IPS-15b (cell line): ENCODE data around the gene MYLK2.
A peak's percentile ranks its signal among the peaks of the same experiment; 100 is the strongest.
"Not testable (repeated sequence)": the region's sequence is repeated elsewhere in the genome, so short reads cannot be mapped to it uniquely, and the experiment has no call there.

Source experiments
- H3K27me3 ChIP-seq: one replicate; pipeline ENCODE4 v1.6.1; 2013; ENCODE audit warnings: low read length; ENCODE audit not compliant: control insufficient read depth, insufficient read depth
- H3K36me3 ChIP-seq: one replicate; pipeline ENCODE4 v1.6.1; 2013; ENCODE audit warnings: low read length; ENCODE audit not compliant: control insufficient read depth, insufficient read depth
- H3K4me1 ChIP-seq: one replicate; pipeline ENCODE4 v1.6.1; 2013; ENCODE audit warnings: mild to moderate bottlenecking, low read length; ENCODE audit not compliant: control insufficient read depth, insufficient read depth
- H3K4me3 ChIP-seq: one replicate; pipeline ENCODE4 v1.5.1; 2013; ENCODE audit warnings: low read depth, low read length
- H3K9ac ChIP-seq: one replicate; pipeline ENCODE4 v1.6.1; 2013; ENCODE audit warnings: low read depth, mild to moderate bottlenecking, low read length
- H3K9me3 ChIP-seq: one replicate; pipeline ENCODE4 v1.6.1; 2013; ENCODE audit warnings: mild to moderate bottlenecking, low read length; ENCODE audit not compliant: control insufficient read depth, insufficient read depth

MYLK2 gene

GRCh38 chr20:31803552-31804291 is 15.4 kb upstream of the MYLK2 start:
- no peaks in the 10 kb centered on the region for H3K9me3 ChIP-seq
- no peak overlapping the region for H3K9ac ChIP-seq
- no peaks in the 10 kb centered on the region for H3K4me1 ChIP-seq
- no peaks in the 10 kb centered on the region for H3K27me3 ChIP-seq
- no peak overlapping the region for H3K4me3 ChIP-seq
- peaks cover 25% of the 10 kb centered on the region for H3K36me3 ChIP-seq

DNA sequence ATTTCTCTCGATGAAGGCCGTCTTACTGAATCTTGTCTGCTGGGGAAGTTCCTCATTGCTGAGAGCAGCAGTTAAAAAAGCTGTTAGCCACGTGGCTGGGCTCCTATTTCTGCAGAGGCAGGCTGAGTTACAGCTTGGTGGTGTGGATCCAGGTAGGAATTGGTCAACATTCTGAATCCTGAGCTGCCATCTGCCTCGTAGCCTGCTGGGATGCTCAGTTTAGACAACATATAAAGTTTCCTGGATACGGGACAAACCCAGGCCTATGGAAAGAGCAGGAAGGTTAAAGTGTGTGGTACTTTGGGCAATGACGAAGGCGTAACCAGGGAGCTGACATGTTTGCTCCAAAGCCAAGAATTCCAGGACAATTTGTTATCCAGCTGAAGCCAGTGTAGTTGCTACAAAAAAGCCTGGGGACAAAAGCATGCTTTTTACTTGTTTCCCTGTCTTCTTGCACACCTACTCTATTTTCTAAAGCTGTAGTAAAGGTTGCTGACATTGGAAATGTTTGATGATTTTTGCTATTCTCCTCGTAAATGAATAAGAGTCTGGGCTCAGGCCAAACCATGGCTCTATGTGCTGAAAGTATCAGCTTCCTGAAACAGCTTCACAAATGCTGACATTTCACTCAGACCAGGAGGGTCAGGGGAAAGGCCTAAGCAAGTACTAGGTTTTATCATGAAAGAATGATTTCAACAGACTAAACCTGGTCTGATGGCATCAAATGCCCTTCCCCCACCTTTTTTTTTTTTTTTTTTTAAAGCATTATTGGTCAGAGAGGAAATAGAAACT is 12.4 kb upstream of the MYLK2 start:
- Histone ChIP-seq H3K9ac (no peak overlapping the region), H3K4me1 (no peaks in the 10 kb centered on the region), H3K9me3 (no peaks in the 10 kb centered on the region), H3K4me3 (no peak overlapping the region), H3K36me3 (peaks cover 8% of the 10 kb centered on the region), H3K27me3 (no peaks in the 10 kb centered on the region)

DNA sequence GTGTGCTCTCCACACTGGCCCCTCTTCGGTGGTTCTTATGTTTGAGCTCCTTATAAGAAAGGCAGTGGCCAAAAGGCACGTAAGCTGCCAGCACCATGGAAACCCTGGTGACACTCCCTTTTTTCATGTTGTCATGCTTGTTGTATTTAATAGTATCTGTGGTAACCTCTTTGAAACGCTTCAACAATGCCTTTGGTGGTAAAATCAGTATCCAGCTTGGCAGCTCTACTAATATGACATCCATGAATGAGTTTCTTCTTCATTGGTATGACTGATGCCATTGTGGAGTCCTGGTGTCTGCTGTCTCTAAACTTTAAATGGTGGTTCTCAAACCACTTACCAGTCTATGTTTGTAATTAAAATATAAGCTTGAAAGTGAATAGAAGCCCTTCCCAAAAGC is 10.7 kb upstream of the MYLK2 start:
- Histone ChIP-seq H3K9me3 (no peaks in the 10 kb centered on the region), H3K4me1 (no peaks in the 10 kb centered on the region), H3K27me3 (no peaks in the 10 kb centered on the region), H3K9ac (no peak overlapping the region), H3K36me3 (peaks cover 5% of the 10 kb centered on the region), H3K4me3 (no peak overlapping the region)

DNA sequence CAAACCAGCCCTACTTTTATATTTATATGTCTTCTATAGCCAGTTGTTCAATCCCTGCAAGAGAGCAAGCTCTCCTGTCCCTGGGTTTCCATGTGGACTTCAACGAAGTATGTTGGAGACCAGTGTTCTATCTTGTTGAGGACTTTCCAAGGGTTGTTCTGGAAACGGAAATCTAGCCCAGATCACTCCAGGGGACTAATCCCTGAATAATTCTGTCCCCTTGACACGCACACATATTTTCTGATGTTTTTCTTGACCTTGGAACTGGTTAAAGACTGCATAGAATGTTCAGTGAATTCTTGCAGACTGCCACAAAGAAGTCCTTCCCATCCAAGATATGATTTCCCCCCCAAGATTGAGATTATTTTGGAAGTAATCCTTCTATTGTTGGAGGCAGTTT is 9.5 kb upstream of the MYLK2 start:
- Histone ChIP-seq H3K9ac (no peak overlapping the region), H3K4me1 (no peaks in the 10 kb centered on the region), H3K36me3 (no peaks in the 10 kb centered on the region), H3K27me3 (no peaks in the 10 kb centered on the region), H3K4me3 (no peak overlapping the region), H3K9me3 (no peaks in the 10 kb centered on the region)

DNA sequence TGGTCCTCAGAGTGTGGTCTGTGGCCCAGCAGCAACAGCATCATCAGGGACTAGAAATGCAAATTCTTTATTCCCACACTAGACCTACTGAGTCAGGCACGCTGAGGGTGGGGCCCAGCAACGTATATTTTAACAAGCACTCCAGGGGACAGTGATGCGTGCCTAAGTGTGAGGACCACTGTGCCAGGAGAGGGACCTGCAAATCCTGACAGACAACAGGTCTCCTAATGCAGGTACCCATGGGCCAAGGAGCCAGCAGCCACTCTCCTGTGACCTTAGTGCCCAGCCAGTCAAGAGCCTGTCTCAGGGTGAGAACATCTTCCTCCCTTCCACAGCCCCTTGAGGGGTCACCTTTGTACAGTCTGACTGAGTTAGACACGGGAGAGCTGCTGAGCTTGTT is 8.0 kb upstream of the MYLK2 start:
- H3K4me1 ChIP-seq: peaks cover 7% of the 10 kb centered on the region
- no peaks in the 10 kb centered on the region for H3K36me3 ChIP-seq
- H3K27me3 ChIP-seq: no peaks in the 10 kb centered on the region
- H3K9ac ChIP-seq: no peak overlapping the region
- H3K4me3 ChIP-seq: no peak overlapping the region
- H3K9me3 ChIP-seq: no peaks in the 10 kb centered on the region

DNA sequence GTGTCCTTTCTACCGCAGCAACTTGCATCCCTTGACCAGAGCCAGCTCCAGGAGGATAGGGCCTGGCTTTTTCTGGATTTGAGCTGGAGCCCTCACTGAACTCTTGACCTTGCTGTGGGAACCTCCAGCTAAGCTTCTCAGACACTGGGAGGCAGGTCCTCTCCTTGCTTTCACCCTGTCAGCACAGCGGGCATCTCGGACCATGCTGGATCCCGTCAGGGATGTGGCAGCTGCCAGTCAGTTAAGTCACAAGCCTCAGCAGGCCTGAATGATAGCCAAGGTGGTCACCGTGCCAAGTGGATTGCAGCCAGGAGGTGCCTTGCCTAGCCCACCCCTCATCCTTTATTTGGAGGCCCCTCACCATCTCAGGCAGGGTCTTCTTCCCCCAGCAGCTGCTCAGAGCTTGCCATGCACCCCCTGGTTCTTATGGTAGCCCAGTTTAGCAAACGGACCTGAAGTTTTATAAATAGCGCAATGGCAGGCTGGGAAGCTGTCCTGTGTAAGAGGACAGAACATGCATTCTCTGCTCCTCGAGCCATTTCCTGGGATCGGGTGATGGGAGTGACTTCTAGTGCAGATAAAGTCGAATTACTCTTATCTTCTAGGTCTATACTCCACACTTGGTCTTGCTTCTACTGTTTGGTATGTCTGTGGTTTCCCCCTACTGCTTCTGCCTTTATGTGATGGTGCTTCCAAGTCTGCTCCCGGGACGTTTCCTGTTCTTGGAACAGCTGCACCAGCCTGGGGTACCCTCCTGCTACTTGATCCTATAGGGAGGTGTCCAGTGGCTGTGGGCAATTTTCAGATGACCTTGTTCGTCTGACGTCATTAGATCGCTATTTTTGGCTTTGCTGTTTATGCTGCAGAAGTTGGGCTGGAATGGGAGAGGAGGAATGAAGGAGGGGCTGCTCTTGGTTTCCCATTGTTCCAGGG is 7.1 kb upstream of the MYLK2 start:
- peaks cover 7% of the 10 kb centered on the region for H3K4me1 ChIP-seq
- no peak overlapping the region for H3K4me3 ChIP-seq
- no peaks in the 10 kb centered on the region for H3K9me3 ChIP-seq
- no peak overlapping the region for H3K9ac ChIP-seq
- H3K36me3 ChIP-seq: no peaks in the 10 kb centered on the region
- no peaks in the 10 kb centered on the region for H3K27me3 ChIP-seq

DNA sequence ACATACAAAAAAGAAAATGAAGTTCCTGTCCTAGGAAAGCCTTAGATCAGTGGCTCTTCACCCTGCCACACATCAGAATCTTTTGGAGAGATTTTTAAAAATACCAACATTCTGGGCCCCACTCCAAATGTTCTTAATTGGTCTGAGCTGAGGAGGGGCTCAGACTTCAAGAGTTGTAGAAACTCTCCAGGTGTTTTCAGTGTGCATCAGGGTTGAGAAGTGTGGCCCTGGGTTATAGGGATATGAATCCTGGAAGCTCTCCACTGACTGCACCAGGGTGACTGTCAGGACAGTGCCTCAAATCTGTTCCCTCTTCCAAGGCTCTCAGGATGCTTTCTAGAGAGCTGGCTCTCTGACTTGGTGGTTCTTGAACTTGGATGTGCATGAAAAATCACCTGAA is 5.5 kb upstream of the MYLK2 start:
- H3K9me3 ChIP-seq: no peaks in the 10 kb centered on the region
- H3K4me3 ChIP-seq: no peak overlapping the region
- peaks cover 7% of the 10 kb centered on the region for H3K4me1 ChIP-seq
- H3K9ac ChIP-seq: no peak overlapping the region
- no peaks in the 10 kb centered on the region for H3K27me3 ChIP-seq
- H3K36me3 ChIP-seq: no peaks in the 10 kb centered on the region

DNA sequence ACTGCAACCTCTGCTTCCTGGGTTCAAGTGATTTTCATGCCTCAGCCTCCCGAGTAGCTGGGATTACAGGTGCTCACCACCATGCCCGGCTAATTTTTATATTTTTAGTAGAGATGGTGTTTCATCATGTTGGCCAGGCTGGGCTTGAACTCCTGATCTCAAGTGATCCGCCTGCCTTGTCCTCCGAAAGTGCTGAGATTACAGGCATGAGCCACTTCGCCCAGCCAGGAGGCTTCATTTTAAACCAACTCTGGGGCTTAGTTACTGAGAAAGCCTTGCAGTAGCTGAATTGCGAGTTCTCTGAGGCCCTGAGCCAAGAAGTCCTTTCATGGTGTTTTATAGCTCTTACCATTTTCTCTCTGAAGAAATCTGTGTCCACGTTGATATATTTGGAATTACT is 5.0 kb upstream of the MYLK2 start:
- H3K9me3 ChIP-seq, H3K4me3 ChIP-seq, H3K36me3 ChIP-seq, H3K27me3 ChIP-seq, H3K9ac ChIP-seq, H3K4me1 ChIP-seq: not testable (repeated sequence)

DNA sequence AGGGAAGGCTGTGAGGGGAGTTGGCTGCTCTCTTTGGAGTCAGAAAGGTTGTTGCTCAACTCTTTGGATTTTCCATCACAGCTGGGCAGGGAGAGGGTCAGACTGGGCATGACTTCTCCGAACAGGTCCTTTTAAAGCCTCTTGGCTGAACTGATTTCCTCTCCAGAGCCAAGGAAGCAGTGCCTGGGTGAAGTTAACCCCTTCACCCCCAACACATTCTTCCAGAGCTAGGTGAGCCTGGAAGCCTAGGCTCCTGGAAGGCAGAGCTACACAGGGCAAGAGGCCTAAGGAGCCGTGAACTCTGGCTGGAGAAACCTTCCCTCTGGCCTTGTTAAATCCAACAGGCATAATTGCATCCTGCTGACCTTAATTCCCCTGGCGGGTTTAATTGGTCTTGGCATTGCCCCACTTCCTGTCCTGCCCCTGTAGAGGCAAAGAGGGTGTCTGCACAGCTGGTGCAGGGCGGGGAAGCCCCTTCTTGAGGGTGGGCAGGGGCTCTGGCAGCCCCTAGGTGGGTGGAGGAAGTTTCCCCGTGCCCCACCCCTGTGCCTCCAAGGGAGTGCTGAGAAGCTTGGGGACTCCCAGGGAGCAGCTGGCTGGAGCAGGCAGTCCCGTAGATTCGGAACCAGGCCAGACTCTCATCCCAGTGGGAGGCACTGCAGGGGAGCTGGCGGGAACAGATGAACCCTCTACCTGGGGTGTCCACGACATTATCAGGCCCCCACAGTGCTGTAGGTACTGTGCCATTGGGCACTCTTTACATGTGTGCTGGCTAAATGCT is 3.6 kb upstream of the MYLK2 start:
- Histone ChIP-seq H3K9me3 (no peaks in the 10 kb centered on the region), H3K27me3 (no peaks in the 10 kb centered on the region), H3K36me3 (no peaks in the 10 kb centered on the region), H3K9ac (peak overlapping the region; percentile 47), H3K4me3 (no peak overlapping the region), H3K4me1 (peaks cover 7% of the 10 kb centered on the region)

DNA sequence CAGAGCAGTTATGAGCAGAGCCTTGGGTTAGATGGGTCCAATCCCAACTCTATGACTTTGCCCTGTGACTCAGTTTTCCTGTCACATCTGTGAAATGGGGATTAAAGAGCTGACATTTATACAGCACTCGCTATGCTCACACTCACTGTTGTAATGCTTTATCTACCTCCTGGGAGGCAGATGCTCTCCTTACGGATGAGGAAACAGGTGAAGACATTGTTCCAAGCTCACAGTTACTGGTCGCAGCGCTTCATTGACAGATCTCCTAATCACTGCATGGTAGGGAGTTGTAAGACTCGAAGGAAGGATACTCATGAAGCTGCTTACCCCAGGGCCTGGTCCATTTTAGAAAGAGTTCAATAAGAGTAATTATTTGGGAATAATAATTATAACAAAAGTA is 2.9 kb upstream of the MYLK2 start:
- Histone ChIP-seq H3K9ac (no peak overlapping the region), H3K27me3 (no peaks in the 10 kb centered on the region), H3K36me3 (no peaks in the 10 kb centered on the region), H3K9me3 (no peaks in the 10 kb centered on the region), H3K4me1 (peaks cover 7% of the 10 kb centered on the region), H3K4me3 (no peak overlapping the region)

- H3K27me3 ChIP-seq: no peaks in the 10 kb centered on the region
- no peaks in the 10 kb centered on the region for H3K9me3 ChIP-seq
- H3K4me3 ChIP-seq: no peak overlapping the region
- no peaks in the 10 kb centered on the region for H3K36me3 ChIP-seq
- no peak overlapping the region for H3K9ac ChIP-seq
- H3K4me1 ChIP-seq: peaks cover 7% of the 10 kb centered on the region
Measured at GRCh38 chr20:31817461-31817860, 1.7 kb upstream of the MYLK2 start.
